ENCODE data around the gene CDH19. TPM values are rescaled to one million over a fixed set of nuclear protein-coding genes. Genes with fewer than 3 reads are reported as not detected.

The CDH19 gene
- total and polyA plus RNA-seq, 10 of the 15 experiments (the other 5 are each of a cell fraction or from before 2014, with no cell fraction given): 0.01 TPM; not detected in 9

DNA sequence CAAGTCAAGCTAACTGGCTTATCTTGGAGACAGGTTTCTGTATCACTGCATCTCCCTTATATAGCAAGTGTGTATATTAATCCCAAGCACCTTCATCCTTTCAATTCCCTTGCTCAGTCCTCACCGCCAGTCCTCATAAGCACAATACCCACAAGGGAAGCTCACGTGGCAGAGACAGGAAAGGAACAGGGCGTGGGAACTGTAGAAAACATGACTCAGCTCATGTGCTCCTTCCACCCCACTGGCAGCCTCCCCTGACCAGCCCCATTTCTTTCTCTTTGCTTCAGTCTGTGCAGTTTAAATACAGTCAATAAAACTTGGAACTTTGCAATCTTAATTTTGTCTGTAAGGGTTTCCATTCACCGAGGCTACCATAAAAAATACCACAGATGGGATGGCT lies 36.5 kb upstream of the CDH19 start:
- H3K4me2 ChIP-seq (ENCODE audit: control insufficient read depth, insufficient read depth): no peak overlapping the region
- WGBS (ENCODE audit: insufficient coverage, insufficient replicate concordance, low lambda C conversion rate, missing lambda C conversion rate): 0% methylated on average over 4 of the region's 4 CpGs

More for the DNA sequence above, 36.5 kb upstream of the CDH19 start:
- CTCF ChIA-PET: no interaction called here
- Histone ChIP-seq H3K4me1 (ENCODE audit: control insufficient read depth, insufficient read depth, low read length) (no peaks in the 10 kb centered on the region), H3K27ac (ENCODE audit: control insufficient read depth, insufficient read depth) (no peak overlapping the region), H4K20me1 (ENCODE audit: control insufficient read depth, insufficient read depth) (no peaks in the 10 kb centered on the region), H3K9me3 (replicated peaks; ENCODE audit: control insufficient read depth, insufficient read depth, low read length) (no peaks in the 10 kb centered on the region), H3K4me3 (no peak overlapping the region), H3K36me3 (ENCODE audit: control insufficient read depth in 2 of 2, insufficient read depth in 2 of 2, low read length in 1 of 2) (no peaks in the 10 kb centered on the region), H3K27me3 (replicated peaks in 1 of 2; ENCODE audit: control insufficient read depth in 2 of 2, insufficient read depth in 2 of 2, low read length in 1 of 2) (no peaks in the 10 kb centered on the region), H2AFZ (ENCODE audit: control insufficient read depth, low read depth, low read length) (no peak overlapping the region), H3K9ac (ENCODE audit: control insufficient read depth, insufficient read depth, low read length) (no peak overlapping the region), H3K79me2 (ENCODE audit: control insufficient read depth, insufficient read depth, low read length) (no peaks in the 10 kb centered on the region)
- ATAC-seq (no peak), FAIRE-seq (no peak), DNase-seq (ENCODE audit: low read depth, low spot score) (no peak)
- TF ChIP-seq, protein P1, sequence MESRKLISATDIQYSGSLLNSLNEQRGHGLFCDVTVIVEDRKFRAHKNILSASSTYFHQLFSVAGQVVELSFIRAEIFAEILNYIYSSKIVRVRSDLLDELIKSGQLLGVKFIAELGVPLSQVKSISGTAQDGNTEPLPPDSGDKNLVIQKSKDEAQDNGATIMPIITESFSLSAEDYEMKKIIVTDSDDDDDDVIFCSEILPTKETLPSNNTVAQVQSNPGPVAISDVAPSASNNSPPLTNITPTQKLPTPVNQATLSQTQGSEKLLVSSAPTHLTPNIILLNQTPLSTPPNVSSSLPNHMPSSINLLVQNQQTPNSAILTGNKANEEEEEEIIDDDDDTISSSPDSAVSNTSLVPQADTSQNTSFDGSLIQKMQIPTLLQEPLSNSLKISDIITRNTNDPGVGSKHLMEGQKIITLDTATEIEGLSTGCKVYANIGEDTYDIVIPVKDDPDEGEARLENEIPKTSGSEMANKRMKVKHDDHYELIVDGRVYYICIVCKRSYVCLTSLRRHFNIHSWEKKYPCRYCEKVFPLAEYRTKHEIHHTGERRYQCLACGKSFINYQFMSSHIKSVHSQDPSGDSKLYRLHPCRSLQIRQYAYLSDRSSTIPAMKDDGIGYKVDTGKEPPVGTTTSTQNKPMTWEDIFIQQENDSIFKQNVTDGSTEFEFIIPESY (IDR thresholded peaks at IDR 0.05): no peak
- TF ChIP-seq, protein P2, sequence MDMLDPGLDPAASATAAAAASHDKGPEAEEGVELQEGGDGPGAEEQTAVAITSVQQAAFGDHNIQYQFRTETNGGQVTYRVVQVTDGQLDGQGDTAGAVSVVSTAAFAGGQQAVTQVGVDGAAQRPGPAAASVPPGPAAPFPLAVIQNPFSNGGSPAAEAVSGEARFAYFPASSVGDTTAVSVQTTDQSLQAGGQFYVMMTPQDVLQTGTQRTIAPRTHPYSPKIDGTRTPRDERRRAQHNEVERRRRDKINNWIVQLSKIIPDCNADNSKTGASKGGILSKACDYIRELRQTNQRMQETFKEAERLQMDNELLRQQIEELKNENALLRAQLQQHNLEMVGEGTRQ (IDR thresholded peaks at IDR 0.05; ENCODE audit: borderline replicate concordance, low read depth, low read length): no peak
- TF ChIP-seq TCF7 (IDR thresholded peaks at IDR 0.05; ENCODE audit: borderline replicate concordance): no peak
- TF ChIP-seq ZNF217 (IDR thresholded peaks at IDR 0.05): no peak
- TF ChIP-seq RCOR1 (conservative IDR thresholded peaks at IDR 0.05; ENCODE audit: low read depth, low read length): no peak
- TF ChIP-seq ATF7 (IDR thresholded peaks at IDR 0.05; ENCODE audit: low read depth): no peak
- TF ChIP-seq CEBPB (IDR thresholded peaks at IDR 0.05; ENCODE audit: borderline replicate concordance in 1 of 2, low read depth in 2 of 2, low read length in 2 of 2): no peak
- no peak for TF ChIP-seq HDGF (IDR thresholded peaks at IDR 0.05)
- TF ChIP-seq KDM1A (IDR thresholded peaks at IDR 0.05; ENCODE audit: borderline replicate concordance): no peak
- TF ChIP-seq NR2C2 (IDR thresholded peaks at IDR 0.05; ENCODE audit: borderline replicate concordance, control insufficient read depth, insufficient read length, low read depth): no peak
- TF ChIP-seq YY1 (IDR thresholded peaks at IDR 0.05; ENCODE audit: low read depth, low read length): no peak
- TF ChIP-seq NR2F1 (conservative IDR thresholded peaks at IDR 0.05): no peak
- RAD21 ChIA-PET (ENCODE audit: unreplicated experiment): no interaction called here
- no TSS peak for BruUV-seq (replicated peaks)
- in situ Hi-C loops (cut with MboI) (no loop called here), intact Hi-C loops (cut with micrococcal nuclease; ENCODE audit: unreplicated experiment) (no loop called here)
- POLR2A ChIA-PET: no interaction called here
- SMC1A ChIA-PET (ENCODE audit: uncharacterized antibody, unreplicated experiment): no interaction called here

All from GM12878 (cell line).